Heart left ventricle (tissue), 13 donors: ENCODE measurements around the gene DHX16.

Source experiments
- POLR2A ChIP-seq, 2 donors: fragments of 450-650 bp; IDR thresholded peaks; one replicate each; pipeline ENCODE4 v1.6.1; 2017; ENCODE audit warnings: antibody characterized with exemption in 2 of 2, mild to moderate bottlenecking in 2 of 2, moderate library complexity in 2 of 2
- TF ChIP-seq, protein P1 (sequence below), 12 donors: fragments of 200-600 bp; sonication (generic) in 4 of 12; IDR thresholded peaks; one replicate each; pipeline versions ENCODE4 v1.5.0 to v1.8.0; 2018 to 2022; ENCODE audit warnings: antibody characterized with exemption in 12 of 12, mild to moderate bottlenecking in 5 of 12
- donor health status: ischemic (EF 13 %, LVEDD 7.1; RV severe dilation, severe dysfunction).
- donor health status: DM: no; HTN: yes; CAD: no.
- donor health status: DM: no; HTN: no; CAD: no.
- donor health status: ischemic (EF 25% LVEDD 6.9; RV normal size, moderate dysfunction).
- donor health status: ischemic (EF 25% LVEDD 5.7; RV mildly dilated, moderate dysfunction).
- donor health status: ischemic (EF 35%, LVEDD 5.7; RV mildly dilated, moderate dysfunction).
- donor health status: nonischemic (EF 11% LVEDD 7.7; RV severe dilation, severe dysfunction).
- donor health status: DM: yes; HTN: yes; CAD: no.
- donor health status: PGD.
- donor health status: ischemic (EF 29% LVEDD 5.4; RV normal size, mild dysfunction).
- donor health status: nonischemic (EF 23%, LVEDD 6.1; RV moderate dilation, normal function).

DNA sequence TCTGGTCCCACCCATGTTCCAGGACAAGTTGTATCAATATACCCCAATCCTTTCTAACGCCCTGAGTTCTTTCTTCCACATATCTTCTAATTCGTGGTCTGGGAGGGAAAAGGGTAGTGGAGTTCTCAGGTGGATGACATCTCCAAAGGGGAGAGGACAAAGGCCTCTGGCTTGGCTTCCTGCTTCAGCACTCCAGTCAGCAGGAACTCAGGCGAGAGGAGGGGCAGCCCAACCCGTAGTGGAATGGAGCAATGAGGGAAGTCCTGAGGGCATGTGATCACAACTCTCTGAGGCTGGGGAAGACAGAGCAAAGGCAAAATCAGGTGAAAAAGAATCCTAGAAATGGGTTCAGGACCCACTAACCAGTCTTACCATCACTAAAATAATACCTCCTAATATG lies 27.5 kb upstream of the DHX16 start:
- TF ChIP-seq, protein P1, sequence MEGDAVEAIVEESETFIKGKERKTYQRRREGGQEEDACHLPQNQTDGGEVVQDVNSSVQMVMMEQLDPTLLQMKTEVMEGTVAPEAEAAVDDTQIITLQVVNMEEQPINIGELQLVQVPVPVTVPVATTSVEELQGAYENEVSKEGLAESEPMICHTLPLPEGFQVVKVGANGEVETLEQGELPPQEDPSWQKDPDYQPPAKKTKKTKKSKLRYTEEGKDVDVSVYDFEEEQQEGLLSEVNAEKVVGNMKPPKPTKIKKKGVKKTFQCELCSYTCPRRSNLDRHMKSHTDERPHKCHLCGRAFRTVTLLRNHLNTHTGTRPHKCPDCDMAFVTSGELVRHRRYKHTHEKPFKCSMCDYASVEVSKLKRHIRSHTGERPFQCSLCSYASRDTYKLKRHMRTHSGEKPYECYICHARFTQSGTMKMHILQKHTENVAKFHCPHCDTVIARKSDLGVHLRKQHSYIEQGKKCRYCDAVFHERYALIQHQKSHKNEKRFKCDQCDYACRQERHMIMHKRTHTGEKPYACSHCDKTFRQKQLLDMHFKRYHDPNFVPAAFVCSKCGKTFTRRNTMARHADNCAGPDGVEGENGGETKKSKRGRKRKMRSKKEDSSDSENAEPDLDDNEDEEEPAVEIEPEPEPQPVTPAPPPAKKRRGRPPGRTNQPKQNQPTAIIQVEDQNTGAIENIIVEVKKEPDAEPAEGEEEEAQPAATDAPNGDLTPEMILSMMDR (IDR thresholded peaks at IDR 0.05), result no peak
- no peak for TF ChIP-seq POLR2A (IDR thresholded peaks at IDR 0.05)
